NCI-H748 (cell line): Measurements from ENCODE around the gene LRRC3C.

Experiments used
- DNase-seq: peaks from one replicate; lab custom pipeline; 2025; ENCODE audit not compliant: unreplicated experiment; lab: John Stamatoyannopoulos, UW

The LRRC3C gene

DNA sequence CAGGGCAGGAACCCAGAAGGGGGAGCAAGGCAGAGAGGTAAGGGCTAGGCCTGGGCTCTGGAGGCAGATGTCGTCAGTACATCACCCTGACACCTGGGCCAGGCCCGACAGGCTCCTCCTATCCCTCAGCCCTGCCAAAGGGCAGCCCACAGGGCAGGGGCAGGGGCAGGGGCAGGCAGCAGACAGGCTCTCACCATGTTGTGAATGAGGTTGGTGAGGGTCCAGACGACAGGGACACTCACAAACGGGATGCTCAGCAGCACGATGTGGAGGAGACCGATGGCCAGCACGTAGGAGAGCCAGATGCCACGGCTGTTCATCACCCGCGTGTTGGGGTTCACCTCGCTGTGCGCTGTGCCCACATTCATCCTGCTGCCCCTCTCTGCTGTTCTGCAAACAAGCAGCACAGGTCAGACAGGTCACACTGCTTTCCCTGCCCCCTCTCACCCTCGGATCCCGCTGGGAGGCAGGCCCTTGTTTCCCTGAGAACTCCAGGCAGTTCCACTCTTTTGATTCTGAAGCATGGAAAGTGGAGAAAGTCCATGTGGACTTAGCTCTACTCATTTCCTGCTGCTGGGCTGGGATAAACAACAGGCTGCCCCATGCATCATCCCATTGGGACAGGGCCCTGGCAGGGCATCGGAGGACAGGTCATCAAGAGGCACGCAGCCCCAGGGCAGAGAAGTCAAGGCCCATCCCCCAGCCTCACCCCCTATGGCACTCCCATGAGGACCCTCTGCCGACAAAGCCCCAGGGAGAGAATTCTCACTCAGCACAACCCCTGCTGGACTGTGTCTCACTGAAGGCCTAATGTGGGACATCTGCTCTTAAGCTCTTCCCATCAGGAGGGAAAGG is 3.5 kb upstream of the LRRC3C start:
- DNase-seq, result no peak

DNA sequence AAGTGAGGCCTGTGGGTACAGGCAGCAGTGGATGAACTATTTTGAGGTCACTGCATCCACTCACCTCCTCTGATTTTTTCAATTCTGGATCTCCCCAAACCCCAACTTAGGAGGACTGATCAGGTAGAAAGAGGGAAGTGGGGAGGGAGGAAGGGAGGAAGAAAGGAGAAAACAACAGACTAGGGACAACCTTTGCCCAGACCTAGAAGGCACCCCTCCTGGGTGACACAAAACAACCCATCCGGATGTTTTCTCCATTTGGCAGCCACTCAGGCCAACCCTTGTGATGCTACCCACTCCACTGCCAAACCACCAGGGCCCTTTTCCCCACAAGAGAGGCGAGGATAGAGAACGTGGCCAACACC is 2.9 kb upstream of the LRRC3C start:
- DNase-seq, result no peak

DNA sequence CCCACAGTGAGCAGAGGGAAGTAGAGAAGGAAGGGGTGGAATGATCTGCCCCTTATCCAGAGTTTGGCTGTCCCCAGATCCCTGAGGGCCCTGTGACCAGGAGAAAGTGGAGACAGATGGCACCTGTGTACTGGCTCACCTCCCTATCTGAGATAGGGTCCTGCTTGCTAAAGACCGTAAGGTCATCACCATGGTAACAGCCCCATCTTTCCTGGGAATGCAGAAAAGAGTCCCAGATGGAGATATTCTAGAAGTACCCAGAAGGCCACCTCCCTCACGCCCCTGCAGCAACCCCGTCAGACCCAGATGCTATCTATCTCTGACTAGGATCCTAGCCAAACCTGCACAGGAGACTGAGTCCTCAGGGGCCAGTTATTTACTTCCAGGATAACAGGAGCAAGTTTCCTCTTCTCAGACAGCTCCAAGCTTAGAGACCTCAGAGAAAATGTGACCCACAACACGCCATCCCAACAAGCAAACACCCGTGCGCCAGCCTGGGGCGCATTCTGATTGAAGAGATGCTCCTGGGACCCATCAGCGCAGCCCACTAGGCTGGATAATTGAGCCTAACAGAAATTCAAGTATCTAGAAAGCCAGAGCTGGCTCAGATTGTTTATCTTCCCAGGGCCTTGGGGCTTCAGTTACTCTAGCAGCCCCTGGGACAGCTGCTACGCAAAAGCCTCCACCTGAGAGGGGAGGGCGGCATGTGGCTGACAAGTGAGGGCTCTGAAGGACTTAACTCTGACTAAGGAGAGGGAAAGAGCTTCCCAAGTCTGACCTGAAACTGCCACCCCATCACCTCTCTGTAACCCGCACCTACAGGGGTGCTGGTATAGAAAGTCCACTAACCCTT is 2.0 kb upstream of the LRRC3C start:
- no peak for DNase-seq

DNA sequence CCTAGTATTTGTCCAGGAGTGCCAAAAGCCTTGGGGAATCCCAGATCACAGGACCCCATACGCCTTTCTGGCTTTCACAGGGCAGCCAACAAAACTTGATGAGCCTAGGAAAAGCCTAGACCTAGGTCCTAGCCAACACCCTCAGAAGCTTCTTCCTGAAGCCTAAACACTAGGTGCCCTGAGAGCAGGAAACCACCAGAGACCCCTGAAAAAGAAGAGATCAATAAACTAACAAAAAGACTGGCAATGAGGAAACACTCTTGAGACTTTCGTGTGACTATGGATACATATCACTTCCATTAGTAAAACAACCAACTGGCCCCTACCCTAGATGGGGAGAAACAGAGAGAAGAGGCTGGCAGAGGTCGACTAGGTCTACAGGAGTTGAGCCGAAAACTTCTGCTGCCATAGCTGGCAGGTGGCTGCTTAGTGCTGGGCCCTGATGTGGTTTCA is 1.4 kb upstream of the LRRC3C start:
- no peak for DNase-seq

DNA sequence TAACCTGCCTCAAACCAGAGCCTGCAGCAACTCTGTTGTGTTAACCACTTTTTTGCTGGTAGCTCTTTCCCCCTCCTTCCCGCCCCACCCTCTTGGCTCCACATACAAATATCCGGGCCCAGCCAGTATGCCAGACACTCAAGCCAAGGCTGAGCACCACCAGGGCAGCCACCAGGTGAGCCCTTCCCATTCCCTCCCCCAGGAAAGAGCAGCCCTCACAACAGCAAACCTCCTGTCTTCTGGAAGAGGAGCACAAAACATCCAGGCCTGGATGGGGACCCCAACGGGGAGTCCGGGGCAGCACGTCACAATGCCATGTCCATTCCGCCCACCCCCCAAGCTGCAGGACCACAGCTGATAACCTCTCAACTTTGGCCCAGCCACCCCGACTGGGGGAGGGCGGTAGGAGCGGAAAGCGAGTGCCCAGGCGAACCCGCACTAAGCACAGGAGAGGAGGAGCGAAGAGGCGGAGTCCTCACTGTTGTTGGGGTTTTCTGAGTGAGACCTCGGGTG is 888 bp upstream of the LRRC3C start:
- DNase-seq, result peak; percentile 46

DNA sequence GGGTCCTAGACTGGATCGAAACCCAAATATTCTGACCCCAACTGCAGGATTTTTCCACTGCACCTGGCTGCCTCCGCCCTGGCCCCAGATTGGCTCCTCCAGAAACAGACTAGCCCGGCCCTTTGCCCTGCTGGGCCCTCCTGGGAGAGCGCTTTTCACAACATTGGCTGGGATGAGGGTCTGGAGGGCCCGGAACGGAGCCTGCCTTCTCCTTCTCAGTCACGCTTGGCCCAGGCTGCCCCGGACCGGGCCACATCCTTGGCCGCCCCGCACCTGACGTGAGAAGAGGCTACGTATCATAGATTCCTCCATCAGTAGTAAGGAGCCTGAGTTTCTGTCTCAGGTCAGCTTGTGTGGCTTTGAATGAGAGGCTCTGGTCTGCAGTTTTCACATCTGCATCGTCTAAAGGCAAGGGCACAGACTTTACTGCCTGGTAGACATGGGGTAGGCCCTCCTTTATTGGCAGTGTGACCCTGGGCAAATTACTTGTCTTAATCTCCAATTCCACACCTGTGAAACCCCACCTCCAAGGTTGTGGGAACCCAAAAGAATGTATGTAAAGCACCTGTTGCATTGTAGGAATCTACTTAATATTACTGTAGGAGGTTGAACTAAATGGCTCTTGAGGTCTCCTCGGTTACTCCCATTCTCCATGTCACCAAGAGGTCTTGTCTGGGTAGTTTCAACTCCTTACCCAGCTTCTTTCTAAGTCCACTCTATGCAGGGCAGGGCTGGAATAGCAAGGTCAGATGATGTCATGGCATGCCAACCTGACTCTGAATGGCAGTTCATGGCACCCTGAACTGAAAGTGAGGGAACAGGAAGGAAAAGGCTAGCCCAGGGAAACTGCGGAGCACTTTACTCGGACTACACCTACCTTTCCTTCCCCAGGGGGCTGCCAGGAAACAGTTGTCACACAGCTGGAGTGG is 661 bp downstream of the LRRC3C start:
- no peak for DNase-seq

DNA sequence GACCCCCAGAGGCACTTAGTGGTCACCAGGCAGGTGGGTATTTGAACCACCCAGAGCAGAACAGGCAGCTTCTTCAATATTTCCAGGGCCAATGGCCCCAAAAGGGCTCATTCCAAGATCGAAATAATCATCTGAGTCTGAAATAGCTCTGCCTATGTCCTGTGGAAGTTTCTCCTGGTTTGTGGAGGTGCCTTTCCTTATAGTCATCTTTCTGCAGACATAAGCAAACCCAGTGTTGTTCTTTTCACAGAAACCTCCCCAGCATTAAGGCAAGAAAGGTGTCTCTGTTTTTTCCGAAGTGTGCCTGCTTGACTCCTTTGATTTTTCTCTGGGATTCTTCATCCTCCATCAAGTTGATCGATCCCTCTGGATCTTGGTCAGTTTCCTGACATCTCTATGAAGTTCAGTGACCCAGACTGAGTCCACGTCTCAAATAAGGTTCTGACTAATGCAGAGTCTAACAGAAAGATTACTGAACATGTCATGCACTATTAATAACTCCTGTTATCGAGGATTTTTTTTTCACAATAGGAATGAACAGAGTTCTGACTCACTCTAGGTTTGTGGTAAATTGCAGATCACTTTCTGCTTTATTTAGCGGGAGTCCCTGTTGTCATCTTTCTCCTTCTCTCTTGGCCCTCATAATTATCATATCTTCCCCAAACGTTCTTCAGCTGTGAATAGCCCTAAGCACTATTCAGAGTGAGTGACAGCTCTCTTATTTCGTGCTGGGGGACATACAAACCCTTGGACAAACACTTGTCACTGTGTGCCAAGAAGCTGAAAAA is 1.5 kb downstream of the LRRC3C start:
- no peak for DNase-seq

DNA sequence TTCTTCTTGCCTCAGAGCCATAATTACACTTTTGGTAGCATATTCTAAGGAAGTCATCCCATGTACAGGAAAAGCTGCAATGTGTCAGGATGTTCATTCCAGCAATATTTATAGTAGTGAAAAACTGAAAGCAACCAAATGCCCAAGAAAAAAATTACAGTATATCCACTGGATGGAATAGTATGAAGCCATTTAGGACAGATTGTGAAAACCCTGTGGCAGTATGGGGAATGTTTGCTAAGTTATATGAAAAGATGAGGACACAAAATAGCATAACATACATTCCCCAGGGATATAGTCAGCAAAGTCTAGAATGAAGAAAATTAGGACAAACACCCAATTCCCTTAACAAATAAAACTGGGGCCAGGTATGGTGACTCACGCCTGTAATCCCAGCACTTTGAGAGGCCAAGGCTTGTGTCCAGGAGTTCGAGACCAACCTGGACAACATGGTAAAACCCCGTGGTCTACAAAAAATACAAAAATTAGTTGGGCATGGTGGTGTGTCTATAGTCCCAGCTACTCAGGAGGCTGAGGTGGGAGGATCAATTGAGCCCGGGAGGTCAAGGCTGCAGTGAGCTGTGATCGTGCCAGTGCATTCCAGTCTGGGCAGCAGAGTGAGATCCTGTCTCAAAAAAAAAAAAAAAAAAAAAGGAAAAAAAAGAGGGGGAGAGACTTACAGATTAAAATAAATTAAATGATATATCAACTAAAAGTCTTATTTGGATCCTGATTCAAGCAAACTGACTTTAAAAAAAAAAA is 2.3 kb downstream of the LRRC3C start:
- DNase-seq, result no peak

DNA sequence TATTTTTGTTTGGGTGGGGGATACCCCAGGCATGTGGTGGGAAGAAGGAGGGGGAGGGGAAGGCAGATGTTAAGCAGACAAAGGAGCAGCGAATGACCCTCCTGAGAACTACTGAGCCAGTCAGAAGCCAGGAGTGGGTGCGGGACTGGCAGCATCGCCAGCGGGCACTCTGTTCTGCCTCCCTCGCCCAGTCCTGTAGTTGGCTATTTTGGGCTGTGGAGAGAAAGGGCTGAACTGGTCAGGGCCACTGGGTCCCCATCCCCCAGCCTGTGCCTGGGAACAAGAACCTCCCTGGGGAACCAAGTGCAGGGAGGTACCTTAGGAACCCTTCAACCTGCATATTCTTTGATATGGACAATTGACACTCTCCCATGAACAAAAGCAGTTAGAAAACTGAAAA is 6.4 kb downstream of the LRRC3C start:
- no peak for DNase-seq

DNA sequence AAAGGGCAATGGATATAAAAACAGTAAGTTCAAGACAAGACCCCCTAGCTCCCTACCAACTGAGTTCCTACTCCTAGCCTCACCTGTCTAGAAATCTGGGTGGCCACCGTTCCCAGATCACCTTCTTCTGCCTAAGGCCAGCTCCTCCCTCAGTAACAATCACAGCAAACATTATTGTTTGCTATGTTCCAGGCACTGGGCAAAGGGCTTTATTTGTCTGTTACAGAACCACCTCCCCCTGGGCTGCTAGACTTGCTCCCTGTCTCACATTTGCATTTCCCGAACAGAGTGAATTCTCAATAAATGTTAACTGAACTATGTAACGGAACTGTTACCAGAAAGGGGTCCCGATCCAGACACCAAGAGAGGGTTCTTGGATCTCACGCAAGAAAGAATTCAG is 6.8 kb downstream of the LRRC3C start:
- no peak for DNase-seq

DNA sequence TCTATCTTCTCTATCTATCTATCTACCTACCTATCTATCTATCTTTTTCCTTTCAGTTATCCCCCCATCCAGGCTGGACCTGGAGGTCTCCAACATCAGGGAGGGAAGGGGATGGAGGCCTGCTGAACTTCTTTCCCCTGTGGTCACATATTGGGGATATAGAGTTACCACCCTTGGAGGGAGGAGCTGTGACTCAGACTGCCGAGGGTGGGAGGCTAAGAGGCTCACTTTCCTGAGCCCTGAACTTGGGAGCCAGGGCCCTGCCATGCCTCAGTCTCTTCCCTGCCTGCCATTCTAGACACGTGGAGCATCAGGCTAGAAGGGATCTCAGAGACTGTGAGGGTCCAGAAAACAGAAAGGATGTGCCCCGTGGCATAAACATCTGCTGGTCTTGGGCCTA is 8.4 kb downstream of the LRRC3C start:
- no peak for DNase-seq

DNA sequence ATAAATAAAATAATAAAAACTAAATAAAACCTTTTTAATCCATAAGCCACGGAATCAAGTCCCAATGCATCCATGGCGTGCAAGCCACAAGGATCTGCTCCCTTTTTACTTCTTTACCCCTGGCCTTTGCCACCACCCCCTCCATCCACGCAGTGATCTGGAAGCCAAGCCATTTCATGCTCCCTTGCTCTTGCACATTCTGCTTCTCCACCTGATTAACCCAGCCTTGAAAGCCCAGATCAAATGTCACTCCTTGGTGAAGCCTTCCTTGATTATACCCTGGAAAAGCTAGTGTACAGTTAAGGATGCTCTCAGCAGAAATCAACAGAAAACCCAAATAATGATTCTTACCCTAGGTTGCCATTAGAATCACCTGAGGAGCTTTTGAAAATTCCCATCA is 9.9 kb downstream of the LRRC3C start:
- DNase-seq, result no peak

DNA sequence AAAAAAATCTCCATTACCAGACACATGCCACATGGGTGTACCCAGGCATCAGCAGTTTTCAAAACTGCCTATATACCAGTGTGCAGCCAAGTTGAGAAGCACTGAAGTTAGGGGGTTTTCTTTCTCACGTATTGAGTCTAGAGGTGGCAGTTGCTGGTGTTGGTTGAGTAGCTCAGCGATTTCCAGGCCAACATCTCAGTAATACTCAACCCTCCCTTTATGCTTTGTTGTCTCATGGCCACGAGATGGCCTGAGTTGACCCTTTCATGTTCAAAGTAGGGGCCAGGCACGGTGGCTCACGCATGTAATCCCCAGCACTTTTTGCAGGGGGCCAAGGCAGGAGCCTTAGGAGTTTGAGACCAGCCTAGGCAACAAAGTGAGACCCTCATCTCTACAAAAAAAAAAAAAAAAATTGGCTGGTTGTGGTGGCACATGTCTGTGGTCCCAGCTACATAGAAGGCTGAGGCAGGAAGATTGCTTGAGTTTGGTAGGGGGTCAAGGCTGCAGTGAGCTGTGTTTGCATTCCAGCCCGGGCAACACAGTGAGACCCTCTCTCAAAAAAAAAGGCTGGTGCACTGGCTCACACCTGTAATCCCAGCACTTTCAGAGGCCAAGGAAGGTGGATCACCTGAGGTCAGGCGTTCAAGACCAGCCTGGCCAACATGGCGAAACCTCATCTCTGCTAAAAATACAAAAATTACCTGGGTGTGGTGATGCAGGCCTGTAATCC is 10.8 kb downstream of the LRRC3C start:
- DNase-seq, result no peak

DNA sequence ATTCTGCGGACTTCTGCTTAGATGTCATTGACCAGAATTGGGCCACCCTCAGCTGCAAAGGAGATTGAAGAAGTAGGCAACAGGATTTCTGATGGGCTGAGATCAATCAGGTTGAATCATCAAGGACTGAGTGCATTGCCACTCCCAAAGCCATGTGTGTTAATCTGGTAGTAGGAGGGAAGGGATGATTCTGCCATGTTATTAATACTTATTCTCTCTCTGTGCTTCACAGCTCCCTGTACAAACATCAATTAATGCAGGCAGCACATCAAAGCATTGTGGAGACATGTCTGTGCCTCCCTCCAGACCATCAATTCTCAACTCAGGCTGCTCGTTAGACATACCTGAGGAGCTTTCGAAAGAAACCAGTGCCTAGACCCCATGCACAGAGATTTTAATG is 11.6 kb downstream of the LRRC3C start:
- no peak for DNase-seq

DNA sequence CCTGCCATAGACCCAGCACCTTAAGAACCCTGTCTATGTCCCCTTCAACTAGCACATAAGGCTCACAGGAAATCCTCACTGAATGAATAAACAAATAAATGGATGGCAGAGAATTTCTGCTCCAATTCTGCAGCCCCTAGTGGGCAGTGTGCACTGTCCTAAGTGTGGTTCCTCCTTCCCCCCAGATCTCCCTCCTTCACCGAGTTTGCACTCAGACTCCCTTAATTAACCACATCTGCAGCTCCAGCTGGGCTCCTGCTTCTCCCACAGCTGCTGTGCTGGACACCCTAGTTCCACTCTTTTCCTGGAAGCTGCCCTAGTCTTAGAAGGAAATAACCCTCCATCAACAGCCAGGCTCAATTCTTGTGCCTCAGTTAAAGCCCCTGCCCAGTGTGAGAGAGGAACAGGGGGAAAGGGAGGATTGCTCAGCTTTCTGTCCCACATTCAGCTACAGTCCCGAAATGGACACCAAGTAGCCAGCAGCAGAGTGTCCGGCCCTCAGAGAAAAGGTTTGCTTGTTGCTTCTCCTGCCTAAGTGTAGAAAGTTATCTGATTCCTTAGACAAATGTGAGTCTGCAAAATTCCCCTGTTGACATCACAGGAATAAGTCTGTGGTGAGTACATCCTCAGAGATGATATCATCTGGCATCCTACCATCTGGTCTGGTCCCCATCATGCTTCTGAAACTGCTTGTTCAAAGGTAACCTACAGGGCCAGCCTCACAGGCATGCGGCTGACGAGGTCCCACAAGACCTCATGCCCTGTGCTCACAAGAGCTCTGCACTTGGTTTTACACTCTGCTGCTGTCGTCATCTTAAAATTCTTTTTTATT is 12.3 kb downstream of the LRRC3C start:
- DNase-seq, result peak; percentile 24

DNA sequence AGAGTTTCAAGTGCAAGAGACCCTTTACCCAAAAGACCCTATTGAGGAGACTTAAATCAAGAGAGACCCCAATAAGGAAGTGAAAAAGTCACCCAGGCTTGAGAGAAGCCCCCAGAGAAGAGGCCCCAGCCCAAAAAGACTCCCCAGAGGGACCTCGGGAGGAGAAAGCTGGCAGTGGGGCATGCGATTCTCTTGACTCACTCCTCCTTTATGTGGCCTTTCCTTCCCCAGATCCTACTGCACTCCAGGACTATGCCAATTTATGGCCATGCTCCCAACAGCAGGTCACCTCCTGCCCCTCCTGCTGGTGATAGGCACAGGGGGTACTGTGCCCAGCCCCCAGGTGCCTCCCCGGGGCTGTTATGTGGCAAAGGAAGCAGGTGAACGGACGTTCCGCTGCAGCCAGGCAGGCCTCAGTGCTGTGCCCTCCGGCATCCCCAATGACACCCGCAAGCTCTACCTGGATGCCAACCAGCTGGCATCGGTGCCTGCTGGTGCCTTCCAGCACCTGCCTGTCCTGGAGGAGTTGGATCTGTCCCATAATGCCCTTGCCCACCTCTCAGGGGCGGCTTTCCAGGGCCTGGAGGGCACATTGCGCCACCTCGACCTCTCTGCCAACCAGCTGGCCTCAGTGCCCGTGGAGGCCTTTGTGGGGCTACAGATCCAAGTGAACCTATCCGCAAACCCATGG is 16.3 kb downstream of the LRRC3C start:
- DNase-seq, result no peak

DNA sequence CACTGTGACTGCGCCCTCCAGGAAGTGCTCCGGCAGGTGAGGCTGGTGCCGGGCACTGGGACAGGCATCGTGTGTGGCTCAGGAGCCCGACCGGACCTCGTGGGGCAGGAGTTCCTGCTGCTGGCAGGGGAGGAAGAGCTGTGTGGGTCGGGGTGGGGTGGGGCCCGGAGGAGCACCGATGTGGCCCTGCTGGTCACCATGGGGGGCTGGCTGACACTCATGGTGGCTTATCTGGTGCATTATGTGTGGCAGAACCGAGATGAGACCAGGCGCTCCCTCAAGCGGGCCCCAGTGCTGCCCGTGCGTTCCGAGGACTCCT is 16.8 kb downstream of the LRRC3C start:
- DNase-seq, result no peak
